Activated gamma-delta T cell treated with Interleukin-2 at 50 U/mL for 16 hours (primary cell): Measurements from ENCODE around the gene ELSPBP1.
"Not testable (repeated sequence)": the region's sequence is repeated elsewhere in the genome, so short reads cannot be mapped to it uniquely, and the experiment has no call there.

Source experiments
- DNase-seq: peaks from one replicate; pipeline ENCODE4 v3.0.0-alpha.2; 2020

ELSPBP1 gene

DNA sequence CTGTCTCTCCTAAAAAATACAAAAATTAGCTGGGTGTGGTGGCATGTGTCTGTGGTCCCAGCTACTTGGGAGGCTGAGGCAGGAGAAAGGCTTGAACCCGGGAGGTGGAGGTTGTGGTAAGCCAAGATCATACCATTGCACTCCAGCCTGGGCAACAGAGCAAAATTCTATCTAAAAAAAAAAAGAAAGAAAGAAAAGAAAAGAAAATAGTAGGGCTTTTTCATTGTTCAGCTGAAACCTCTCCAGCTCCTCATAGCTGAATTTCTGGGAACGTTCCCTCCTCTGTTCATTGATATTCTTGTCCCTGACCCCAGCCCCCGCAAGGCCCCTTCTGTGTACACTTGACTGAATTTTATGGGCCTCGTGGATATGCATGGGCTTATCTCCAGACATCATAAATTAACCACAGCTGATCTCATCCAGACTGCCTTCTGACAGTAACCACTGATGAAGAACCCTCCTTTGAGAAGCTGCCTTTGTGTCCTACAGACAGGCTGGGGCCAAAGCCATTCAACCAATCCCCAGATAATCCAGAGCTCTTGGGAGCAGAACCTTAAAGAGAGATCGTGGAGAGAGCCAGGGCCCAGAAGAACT, at the start of gene ELSPBP1:
Gene ELSPBP1, plus strand, starts transcription at position 424 of the 594 bp plus-strand sequence. CDS start 14,036 bp downstream, outside the sequence.
- DNase-seq: no peak

DNA sequence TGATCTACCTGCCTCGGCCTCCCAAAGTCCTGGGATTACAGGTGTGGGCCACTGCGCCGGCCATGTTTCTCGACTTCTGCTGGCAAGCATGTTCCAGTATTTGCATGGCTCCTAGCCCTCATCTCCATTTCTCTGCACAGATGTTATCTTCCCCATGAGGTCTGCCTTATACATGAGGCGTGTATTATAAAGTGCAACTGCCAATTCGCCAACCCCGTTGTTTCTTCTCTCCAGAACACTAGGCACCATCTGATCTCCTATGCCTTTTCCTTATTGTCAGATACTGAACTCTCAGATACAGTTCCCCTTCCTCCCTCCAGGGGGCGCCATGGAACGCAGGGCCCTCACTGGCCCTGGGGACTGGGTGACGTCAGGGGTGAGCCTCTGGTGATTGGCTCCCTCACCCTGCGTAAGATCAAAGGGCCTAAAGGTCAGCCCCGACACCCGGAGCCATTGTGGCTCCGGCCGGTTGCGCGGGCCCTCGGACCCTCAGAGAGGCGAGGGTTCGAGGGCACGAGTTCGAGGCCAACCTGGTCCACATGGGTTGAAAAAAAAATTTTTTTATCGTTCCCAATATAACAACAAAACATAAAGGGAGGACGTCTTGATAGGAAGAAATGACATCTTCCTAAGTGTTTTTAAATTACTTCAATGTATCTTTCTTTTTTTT, 44.4 kb upstream of the ELSPBP1 start:
- not testable (repeated sequence) for DNase-seq

DNA sequence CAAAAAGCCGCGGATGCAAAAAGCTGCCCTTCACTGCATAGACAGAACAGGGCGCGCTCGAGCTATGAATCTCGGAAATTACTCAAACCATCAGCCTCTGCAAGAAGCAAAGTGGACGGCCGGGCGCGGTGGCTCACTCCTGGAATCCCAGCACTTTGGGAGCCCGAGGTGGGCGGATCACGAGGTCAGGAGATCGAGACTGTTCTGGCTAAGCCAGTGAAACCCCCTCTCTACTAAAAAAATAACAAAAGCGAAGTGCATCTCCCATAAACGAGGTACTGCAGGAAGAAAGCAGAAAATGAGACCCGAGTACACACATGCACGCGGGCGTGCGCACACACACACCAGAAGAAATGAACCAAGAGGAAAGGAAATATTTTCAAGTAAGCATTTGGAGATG, 42.3 kb upstream of the ELSPBP1 start:
- not testable (repeated sequence) for DNase-seq

DNA sequence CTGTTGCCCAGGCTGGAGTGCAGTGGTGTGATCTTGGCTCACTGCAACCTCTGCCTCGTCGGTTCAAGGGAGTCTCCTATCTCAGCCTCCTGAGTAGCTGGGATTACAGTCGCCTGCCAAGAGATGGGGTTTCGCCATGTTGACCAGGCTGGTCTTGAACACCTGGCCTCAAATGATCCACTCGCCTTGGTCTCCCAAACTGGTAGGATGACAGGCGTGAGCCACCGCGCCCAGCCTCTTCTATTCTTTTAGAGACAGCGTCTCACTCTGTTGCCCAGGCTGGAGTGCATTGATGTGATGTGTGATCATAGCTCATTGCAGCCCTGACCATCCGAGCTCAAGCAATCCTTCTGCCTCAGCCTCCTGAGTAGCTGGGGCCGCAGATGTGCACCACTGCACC, 38.5 kb upstream of the ELSPBP1 start:
- DNase-seq: not testable (repeated sequence)

DNA sequence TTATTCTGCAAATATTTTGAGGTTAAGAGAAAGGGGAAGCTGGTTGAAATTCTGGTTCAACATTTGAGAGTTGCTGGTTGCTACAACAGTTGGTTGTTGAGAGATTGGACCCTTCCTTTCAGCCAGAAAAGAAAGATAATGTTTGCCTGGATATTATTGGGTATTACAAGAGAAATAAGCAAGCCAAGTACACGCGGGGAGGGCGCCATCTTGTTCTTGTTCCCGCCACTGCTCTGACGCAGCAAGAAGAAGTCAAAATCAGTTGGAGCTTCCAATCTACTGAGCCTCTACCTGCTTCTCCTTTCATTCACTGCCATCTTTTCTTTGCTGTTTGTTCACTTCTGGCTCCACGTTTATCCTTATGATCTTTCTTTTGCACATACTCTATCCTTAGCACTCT, 20.9 kb upstream of the ELSPBP1 start:
- no peak for DNase-seq

DNA sequence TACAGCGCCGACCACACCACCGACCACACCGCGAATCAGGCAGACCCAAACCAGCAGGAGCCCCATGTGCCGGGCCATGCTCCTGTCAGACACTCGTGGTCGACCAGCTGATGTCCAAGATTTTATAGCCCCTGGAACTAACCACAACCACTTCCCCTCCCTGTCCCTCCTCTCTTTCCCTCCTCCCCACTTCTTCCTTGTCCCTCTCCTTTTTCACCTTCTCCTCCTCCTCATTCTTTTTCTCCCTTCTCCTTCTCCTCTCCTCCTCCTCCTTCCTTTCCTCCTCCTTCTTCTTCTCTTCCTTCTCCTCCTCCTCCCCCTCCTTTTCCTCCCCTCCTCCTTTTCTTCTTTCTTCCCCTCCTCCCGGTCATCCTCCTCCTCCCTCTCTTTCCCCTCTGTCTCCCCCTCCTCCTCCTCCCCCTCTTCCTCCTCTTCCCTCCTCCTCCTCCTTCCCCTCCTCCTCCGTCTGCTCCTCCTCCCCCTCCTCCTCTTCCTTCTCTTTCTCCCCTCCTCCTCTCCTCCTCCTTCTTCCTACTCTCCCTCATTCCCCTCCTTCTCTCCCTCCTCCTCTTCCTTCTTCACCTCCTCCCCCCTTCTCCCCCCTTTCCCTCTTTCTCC, 3.1 kb upstream of the ELSPBP1 start:
- no peak for DNase-seq

DNA sequence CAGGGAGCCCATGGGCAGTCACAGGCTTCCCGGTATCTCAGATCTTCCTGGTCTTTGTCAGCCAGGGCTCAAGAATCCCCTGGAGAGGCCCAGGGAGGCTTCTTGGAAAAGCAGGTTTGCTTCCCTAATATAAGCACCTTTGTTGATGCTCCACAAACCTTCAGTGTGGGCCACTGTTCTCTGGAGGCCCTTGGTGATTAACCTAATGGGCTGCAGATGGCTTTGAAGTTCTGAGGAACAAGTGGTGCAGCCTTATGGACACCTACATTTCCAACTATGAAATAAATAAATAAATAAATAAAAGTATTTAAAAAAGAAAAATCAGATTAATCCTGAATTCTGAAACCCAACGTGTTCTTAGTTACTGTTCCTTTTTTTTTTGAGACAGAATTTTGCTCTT, 2.4 kb upstream of the ELSPBP1 start, which contains the start of gene BSPH1:
Gene BSPH1, minus strand, starts transcription at position 101 of the 400 bp plus-strand sequence. Its CDS starts 89 bp downstream, at position 12.
- no peak for DNase-seq

DNA sequence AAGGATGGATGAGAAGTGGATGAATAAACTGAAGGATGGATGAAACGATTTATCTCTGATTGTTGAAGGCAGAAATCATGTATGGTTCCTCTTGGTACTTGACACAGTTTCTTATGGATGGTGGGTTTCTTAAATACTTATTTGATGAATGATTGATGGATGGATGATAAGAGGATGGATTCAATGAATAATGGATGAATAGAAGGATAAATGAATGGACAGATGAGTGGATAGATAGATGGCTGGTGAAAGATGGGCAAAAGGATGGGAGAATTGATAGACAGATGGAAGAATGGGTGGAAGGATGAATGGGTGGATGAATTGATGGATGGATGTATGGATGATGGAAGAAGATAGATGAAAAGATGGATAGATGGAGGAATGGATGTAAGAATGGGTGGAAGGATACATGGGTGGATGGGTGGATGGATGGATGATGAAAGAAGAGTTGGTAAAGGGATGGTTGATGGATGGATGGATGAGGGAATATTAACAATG, 1.8 kb downstream of the ELSPBP1 start:
- DNase-seq: no peak

DNA sequence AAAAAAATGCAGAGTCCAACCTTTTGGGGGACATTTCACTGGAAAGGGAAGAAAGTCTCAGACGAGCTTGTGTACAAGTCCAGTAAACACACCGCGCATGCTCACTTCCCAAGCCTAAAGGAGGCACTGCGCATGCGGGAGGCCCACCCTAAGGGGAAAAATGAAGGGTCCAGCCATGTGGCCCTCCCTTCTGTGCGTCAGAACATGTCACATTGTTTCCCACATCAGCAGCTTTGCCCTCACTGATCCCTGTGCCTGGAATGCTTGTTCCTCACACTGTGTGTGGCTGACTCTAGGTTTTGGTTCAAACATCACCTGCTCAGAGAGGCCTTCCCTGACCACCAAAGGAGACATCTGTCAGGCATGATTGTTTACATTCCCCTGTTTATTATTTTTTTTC, 4.4 kb downstream of the ELSPBP1 start:
- no peak for DNase-seq

DNA sequence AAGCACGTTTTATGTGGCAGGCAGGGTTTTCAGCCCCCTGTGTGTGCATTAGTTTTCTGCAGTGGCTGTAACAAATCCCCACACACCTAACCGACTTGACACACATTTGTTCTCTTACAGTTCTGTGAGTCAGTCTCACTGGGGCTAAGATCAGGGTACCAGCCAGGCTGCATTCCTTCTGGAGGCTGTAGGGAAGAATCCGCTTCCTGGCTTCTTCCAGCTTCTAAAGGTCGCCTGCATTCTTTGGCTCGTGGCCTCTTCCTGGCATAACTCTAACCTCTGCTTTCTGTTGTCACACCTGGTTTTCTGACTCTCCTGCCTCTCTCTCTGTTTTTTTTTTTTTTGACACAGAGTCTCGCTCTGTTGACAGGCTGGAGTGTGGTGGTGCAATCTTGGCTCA, 6.4 kb downstream of the ELSPBP1 start:
- no peak for DNase-seq

DNA sequence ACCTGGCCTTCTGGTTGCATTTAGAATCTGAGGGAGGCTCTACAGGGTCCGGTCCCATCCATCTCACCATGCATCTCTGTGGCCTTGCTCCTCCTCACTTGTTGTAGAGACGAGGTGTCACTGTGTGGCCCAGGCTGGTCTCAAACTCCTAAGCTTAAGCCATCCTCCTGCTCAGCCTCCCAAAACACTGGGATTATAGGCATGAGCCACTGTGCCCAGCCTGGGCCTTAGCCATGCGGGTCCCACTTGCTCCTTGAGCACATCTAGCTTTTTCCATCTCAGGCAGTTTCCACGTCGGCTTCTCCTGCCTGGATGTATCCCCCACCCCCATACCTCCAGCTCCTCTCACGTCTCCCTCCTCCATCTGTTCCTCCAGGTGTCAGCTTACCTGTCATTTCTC, 9.8 kb downstream of the ELSPBP1 start:
- DNase-seq: no peak

DNA sequence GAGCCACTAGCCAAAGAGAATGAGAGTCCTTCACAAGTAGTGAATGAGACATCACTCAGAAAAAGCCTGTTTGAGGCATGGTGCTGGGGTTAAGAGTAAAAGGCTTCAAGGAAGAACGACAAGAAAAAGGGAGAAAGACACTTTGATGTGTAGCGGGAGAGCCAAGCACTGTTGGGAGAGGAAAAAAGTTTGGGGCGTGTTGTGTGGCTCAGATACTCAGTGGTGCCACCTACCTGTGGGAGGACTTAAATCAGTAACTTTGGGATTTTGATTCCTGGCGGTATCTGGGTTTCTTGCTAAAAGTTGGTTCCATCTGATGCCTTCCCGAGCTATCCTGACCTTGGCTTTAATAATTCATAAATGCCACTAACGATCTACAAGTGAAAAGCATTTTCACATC, 12.3 kb downstream of the ELSPBP1 start:
- no peak for DNase-seq

DNA sequence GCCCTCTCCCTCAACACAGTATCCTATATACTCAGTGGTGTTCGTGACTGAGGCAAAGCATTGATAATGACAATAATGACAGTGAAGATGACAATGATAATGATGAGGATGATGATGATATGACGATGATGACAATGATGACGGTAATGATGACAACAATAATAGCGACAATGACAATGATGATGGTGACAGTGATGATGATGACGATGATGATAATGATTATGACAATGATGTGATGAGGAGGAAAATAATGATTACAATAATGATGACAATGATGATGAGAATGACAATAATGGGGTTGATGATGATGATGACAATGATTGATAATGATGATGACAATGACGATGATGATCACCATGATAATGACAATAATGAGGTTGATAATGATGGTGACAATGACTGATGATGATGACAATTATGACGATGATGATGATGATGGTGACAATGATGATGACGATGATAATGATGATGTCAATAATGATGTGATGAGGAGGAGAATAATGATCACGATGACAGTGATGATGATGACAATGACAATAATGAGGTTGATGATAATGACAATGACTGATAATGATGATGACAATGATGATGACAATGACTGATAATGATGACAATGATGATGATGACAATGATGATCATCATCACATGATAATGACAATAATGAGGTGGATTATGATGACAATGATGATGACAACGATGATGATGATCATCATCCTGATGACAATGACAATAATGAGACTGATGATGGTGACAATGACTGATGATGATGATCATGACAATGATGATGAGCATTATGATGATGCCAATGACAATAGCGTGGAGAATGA, 16.7 kb downstream of the ELSPBP1 start:
- DNase-seq: no peak

DNA sequence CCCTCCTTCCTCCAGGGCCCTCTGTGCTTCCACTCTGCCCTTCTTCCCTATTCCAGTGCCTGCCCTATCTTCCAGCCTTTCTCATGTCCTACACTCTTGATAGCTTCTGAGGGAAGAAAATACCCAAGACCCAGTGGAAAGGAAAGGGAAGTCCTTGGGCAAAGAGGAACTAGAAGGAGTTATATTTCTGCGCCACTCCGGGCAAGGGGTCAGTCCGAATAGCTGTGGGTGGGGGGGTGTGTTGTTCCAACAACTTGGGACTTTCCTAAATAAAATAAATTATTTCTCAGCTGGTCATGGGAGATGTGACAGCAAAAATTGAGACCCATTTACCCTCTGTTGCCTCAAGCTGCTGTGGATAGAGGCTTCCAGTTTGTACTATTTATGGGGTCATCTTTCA, 26.3 kb downstream of the ELSPBP1 start:
- no peak for DNase-seq

DNA sequence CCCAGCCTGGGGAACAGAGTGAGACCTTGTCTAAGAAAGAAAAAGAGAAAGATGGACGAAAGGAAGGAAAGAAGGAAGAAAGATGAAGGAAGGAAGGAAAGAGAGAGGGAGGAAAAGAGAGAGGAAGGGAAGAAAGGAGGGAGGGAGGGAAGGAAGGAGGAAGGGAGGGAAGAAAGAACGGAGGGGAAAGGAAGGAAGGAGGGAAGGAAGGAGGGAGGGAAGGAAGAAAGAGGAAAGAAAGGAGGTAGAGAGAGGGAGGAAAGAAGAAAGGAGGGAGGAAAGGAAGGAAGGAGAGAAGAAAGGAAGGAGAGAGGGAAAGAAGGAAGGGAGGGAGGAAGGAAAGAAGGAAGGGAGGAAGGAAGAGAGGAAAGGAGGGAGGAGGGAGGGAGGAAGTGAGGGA, 28.6 kb downstream of the ELSPBP1 start:
- DNase-seq: no peak

DNA sequence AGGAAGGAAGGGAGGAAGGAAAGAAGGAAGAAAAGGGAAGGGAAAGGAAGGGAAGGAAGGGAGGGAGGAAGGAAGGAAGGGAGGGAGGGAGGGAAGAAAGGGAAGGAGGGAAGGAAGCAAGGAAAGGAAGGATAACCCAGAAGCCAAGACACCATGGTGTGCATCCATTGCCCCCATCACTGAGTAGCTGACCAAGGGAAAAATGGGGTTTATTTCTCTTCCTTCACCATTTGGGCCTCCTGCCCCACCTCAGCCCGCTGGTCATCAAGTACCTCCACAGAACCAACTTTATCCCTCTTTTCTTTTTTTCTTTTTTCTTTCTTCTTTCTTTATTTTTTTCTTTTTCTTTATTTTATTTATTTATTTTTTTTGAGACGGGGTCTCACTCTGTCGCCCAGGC, 29.1 kb downstream of the ELSPBP1 start:
- no peak for DNase-seq

DNA sequence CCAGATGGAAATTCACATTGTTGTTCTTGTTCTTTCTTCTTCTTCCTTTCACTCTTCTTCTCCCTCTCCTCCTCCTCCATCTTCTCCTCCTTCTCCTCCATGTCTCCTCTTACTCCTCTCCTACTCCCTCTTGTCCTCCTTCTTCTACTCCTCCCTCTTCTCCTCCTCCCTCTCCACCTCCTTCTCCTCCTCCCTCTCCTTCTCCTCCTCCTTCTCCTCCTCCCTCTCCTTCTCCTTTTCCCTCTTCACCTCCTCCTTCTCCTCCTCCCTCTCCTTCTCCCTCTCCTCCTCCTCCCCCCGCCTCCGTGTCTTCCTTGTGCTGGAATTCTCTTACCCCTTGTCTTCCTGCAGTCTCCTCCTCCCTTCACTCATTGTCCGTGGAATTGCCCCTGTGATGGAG, 31.0 kb downstream of the ELSPBP1 start:
- DNase-seq: no peak

DNA sequence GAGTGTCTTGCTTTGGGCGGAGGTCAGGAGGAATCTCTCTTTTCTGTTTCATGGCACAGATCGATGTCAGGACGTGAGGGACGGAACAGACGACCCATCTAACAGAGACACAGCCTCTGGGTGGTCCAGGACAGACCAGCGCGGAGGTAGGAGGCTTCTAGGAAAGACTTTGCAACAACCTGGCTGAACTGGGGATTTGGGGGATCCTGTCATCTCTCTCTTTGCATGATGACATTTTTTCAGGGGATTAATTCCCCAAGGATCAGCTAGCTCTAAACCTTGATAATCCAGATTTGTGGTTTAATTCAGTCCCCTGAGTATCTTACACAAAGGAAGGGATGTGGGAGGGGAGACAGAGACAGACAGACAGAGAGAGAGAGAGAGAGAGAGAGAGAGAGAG, 35.0 kb downstream of the ELSPBP1 start:
- DNase-seq: no peak

DNA sequence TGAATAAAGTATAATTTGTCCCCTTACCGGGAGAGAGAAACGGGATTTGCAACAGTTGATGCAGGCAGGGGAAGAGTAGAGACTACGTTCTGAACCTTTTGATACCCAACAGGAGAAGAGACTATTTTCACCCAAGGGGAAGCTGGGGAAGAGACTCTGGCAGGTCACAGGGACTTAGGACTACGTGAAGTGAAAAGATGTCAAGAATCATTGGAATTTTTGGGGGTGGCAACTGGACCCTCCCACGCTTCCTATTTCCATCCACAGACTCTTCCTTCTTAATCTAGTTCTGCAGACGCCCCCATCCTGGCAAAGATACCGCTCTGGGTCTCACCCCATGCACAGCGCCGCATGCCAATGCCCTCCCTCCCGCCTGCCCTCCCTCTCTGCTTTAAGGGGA, 35.6 kb downstream of the ELSPBP1 start:
- DNase-seq: no peak

DNA sequence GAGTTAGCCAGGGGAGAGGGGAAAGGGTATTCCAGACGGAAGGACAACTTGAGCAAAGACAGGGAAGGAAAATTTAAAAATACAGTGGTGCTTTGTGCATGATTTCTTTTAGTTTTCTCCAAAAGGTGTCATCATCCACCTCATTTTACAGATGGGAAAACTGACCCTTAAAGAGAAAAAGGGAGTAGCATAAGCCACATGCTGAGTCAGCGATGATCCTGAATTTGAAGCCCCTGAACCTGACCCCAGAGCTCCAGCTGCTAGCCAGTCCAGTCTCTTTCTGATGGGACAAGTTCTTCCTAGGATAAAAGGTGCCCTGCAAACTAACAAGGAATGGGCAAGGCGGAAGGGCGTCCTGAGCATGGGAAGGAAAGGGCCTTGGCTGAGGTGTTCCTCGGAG, 39.2 kb downstream of the ELSPBP1 start:
- DNase-seq: no peak

DNA sequence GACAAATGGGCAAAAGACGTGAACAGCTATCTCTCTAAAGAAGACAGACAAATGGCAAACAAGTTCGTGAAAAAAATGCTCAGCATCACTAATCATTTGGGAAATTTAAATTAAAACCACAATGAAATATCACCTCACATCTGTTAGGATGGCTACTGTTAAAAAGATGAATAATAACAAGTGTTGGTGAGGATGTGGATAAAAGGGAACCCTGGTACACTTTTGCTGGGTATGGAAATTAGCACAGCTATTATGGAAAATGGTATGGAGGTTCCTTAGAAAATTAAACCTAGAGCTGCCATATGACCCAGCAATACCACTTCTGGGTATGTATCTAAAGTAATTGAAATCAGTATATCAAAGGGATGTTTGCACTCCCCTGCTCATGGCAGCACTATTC, 42.3 kb downstream of the ELSPBP1 start:
- DNase-seq: no peak

DNA sequence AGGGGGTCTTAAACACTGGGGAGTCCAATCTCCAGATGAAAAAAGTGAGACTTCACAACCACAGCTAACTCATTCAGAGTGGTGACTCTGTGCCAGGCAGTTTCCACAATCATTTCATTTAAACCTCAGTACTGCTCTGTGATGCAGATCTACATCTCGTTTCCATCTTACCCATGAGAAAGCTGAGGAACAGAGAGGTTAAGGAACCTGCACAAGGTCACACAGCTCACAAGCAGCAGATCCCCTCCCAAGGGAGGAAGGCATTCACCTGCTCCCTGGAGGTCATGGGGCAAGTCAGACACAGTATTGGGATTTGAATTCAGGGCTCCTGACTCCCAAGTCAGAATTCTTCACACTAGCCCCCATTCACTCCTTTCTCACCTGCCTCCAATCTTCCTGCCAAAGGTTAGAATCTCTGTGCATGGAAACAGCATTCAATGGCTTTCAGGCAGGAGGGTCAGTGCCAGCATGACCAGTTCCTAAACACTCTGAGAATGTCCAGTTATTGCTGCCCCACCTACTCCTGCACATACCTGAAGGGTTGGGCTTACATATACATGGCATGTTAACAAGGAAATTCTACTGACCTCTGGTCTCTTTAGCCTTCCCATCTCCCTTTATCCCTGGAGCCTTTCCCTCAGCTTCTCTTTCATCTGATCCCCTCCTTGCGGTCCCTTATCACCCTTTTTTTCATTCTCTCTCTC, 47.6 kb downstream of the ELSPBP1 start:
- no peak for DNase-seq
